ENCODE data around the gene PLA2G4F.

The PLA2G4F gene

DNA sequence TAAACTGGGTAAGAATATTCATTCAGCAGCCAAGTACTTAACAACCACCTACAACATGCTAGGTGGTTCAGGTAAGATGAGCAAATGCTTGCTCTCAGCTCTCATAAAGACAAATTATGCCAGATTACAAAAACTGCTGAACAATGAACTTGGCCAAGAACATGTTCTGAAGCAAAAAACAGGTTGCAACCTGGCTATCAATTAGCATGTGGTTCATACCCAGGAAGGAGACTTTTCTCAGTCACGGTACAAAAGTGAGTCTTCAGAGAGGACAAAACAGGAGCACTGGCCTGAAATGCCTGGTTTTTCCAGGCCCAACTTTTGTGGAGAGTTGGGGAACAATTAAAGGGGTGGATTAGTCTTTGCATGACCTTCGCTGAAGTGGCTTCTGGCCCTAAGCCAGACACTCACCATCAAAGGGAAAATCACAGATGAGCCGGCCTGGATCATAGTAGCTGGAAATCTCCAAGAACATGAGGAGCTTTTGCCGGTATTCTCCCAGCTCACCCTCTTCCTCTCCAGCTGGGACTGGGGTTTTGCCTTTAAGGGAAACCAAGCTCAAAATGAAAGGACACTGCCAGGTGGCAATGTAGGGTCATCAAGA, 7.6 kb upstream of the PLA2G4F start:
- DNase-seq, result no peak

DNA sequence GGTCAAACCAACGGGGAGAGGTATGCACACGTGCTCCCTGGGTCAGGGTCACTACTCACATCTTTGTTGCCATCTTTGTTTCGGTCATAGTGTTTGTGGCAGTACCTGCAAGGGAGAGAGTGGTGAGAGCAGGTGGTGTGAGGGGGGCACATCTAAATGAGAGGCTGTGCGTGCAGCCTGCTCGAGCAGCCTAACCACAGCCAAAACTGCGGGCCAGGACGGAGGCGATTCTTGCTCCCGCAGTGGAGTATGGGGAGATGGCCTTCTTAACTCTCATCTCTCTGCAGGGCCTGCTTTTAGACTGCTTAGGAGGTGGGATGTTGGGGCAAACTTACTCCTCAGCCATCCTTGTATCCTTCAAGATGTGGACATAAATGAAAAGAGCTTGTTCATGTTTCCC, 6.9 kb upstream of the PLA2G4F start:
- no peak for DNase-seq

- DNase-seq, result no peak
Observed at GRCh38 chr15:42160136-42160535, 3.7 kb upstream of the PLA2G4F start.

GRCh38 chr15:42159381-42160015, 3.1 kb upstream of the PLA2G4F start:
- no peak for DNase-seq

GRCh38 chr15:42158941-42159340, 2.5 kb upstream of the PLA2G4F start:
- no peak for DNase-seq

GRCh38 chr15:42157981-42158765, 1.7 kb upstream of the PLA2G4F start:
- no peak for DNase-seq

DNA sequence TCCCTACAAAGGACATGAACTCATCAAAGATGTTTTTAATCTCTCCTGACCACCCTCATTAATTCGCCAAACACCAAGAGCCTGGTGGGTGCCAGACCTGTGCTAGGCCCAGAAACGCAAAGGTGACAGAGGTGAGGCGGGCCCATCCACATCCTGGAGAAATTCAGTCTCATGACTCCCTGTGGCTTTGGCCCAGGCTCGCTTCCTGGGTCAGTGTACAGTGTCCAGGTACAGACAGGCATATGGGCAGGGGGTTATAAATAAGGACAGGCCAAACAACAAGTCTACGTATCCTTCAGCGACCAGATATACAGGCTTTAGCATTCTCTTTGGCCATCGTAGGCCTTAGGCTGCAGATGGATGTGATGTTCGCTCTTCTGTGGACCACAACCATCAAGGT, 945 bp upstream of the PLA2G4F start:
- DNase-seq, result no peak

DNA sequence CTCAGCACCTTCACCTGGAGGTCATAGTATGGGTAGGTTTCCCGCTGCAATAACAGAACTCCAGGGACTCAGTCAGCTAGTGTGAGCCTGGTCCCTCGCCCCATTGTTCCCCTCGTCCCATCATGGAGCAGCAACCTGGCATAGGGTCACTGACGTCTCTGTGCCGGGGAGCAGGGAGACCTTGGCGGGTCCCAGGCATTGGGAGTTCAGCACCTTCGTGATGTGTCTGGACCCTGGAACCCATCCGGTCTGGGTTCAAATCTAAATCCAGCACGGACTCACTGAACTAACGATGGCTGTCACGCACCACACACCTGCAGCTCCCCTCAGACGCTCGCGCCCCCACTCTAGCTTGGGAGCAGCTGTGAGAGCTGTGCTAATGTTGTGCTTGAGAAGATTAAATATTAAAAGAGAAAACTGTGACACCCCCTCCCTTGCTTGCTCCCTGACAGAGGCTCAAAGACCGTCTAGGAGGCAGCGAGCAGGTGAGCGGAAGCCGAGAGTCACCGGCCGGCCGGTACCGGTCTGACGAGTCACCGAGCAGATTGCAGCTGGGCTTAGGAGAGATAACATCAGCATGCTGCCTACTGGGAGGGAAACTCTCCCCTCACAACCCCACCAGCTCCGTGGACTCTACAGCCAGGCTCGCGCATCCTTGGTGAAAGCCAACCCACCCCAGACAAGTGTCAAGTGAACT, 742 bp downstream of the PLA2G4F start:
- peak; percentile 15 for DNase-seq

GRCh38 chr15:42154956-42155355, 1.5 kb downstream of the PLA2G4F start:
- DNase-seq, result no peak

DNA sequence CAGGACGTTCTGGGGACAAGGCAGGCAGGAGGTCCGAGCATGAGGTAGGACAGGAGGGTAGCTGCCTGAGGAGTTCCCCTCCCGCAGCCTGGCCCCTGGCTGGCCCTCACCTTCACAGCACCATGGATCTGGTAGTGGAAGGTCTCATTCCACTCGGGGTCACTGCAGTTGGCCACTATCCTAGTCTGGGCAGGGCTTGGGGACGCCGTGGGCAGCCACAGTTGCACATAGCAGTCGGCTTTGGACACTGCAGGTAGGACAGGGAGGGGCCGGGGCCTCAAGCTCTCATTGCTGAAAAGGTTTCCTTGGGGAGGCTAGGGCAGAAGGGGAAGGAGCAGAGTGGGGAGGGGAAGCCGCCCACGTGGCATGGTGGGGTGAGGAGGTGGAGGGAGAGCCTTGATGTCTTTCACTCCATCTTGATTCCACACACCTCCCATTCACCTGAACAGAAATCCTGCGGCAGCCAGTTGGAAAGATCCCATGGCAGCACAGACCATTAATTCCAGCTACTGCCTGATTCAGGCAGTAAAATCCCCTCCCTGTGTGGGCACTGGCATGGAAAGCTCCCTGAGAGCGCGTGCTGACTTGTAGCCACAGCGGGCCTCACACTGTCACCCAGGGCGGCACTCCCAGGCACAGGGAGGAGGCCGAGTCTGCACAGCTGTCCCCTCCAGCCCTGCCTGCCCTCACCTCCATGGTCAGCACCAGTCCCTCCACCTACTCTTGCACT, 2.1 kb downstream of the PLA2G4F start:
- DNase-seq, result no peak

- DNase-seq, result no peak
Observed at GRCh38 chr15:42153874-42154211, 2.6 kb downstream of the PLA2G4F start.

GRCh38 chr15:42152921-42153698, 3.3 kb downstream of the PLA2G4F start:
- DNase-seq, result no peak

DNA sequence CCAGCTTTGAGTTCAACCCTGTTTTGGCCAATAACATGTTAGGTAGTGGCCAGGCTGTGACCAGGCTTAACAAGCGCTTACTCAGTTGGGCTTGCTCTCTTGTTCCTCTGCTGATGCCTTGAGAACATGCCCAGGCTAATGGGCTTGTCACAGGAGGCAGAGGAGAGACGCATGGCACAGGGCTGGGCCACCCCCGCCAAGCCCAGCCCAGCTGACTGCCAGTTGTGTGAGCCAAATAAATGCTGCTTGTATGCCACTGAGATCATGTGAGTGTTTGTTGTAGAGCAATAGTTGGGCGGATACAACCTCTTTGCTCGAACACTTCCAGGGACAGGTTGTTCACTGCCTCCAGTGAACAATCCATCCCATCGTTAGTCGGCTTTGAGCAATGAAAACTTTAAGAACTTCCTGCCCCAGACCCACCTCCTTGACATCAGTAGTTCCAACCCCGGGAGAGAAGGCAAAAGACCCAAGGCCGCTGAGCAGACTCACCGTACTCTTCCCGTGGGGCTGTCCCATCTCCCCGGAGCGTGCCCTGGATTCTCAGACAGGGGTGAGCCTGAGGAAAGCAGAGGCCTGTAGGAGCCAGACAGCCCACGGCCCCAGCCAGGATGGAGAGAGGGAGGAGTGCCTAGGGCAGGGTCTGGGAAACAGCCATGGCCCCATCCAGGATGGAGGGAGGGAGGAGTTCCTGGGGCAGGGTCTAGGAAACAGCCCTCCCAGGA, 4.1 kb downstream of the PLA2G4F start:
- no peak for DNase-seq

DNA sequence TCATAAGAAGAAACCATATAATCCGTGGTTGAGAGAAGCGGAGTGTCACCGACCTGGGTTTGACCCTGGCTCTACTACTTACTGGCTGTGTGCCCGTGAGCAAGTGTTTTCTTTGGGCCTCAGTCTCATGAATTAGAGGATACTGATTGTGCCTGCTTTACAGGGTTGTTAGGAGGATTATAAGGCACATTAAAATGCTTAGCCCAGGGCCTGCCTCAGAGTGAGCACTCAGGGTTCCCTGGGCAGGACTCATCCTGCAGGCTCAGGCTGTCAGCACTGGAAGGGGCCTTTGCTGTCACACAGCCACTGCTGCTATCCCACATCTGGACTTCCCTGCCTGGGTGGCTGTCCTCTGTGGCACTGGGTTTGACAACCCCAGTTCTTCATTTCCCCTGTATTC, 4.7 kb downstream of the PLA2G4F start:
- no peak for DNase-seq

DNA sequence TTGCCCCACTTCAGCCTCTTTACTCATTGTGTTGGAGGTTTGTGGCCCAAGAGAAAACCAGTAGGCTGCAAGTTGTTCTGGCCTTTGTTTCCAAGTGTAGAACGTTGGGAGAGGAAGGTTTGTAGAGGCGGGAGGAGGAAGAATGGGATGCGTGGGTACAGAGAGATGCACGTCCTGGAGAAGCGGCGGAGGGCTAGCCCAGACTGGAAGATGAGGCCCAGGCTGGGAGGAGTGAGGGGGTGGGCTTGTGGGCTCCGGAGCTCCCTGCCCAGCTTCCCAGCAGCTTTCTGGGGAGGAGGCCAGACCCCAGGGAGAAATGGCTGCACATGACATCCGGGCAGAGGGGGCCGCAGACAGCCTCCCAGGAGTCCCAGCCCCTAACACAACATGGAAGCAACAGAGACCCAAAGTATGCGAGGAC, 5.3 kb downstream of the PLA2G4F start:
- no peak for DNase-seq

DNA sequence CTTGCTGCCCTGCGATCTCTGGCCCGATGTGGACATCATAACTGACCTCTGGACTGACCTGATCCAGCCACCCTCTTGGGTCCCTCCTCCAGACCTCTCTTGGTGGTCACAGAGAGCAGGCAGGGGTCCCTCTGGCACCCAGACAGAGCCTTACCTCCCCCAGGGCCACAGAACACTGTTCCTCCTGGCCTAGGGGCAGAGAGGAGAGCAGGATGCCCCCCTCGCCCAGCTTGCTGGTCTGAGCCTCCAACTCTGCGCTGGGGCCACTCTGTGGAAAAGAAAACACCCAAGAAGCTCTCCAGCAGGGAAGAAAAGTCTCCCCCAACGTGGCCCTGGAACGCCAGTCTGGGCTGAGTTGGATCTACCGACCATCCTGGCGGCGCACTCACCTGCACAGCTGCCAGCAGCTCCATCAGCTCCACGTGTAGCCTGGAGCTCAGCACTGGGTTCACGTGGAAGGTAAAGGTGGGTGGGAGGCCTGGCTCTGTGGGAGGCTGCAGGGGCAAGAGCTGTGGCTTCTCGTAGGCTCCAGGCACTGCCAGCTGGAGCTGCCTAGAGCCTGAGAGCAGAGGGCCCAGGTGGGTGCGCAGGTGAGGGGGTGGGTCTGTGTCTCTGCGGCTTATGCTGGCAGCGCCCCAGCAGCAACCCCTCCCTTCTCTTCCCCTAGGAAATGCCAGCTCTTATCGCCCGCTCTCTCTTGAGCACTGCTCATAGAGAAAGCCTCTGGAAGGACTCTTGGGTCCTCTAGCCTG, 6.0 kb downstream of the PLA2G4F start:
- DNase-seq, result no peak

DNA sequence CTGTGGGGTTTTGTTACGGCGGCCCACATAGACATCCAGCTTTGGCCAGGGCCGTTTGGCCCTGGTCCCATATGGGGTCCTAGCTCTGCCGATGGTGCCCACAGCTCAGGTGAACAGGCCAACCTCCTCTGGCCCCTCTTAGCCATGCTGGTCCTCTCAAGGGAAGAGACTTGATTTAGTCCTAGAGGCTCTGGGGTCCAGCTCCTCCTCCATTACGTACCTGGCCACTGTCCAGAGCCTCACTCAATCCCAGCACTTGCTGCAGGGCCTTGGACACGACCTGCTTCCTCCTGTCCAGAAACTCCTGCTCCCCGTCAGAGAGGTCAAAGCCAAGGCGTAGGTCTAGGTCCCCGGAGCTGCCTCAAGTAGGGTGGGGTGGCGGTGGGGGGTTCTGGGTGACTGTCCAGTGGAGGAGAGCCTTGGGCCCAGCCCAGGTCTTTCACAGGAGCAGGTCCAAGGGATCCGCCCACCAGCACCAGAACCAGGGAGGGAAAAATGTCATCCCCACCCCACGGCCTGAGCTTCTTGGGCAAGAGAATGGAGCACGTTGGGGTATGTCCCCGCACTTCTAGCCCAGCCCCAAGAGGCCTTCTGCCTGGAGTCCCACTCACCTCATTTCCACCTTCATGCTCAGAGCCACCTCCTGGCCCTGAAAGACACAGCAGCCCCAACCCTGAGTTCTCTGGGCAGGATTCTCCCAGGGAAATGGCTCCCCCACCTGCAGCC, 6.8 kb downstream of the PLA2G4F start:
- DNase-seq, result no peak

DNA sequence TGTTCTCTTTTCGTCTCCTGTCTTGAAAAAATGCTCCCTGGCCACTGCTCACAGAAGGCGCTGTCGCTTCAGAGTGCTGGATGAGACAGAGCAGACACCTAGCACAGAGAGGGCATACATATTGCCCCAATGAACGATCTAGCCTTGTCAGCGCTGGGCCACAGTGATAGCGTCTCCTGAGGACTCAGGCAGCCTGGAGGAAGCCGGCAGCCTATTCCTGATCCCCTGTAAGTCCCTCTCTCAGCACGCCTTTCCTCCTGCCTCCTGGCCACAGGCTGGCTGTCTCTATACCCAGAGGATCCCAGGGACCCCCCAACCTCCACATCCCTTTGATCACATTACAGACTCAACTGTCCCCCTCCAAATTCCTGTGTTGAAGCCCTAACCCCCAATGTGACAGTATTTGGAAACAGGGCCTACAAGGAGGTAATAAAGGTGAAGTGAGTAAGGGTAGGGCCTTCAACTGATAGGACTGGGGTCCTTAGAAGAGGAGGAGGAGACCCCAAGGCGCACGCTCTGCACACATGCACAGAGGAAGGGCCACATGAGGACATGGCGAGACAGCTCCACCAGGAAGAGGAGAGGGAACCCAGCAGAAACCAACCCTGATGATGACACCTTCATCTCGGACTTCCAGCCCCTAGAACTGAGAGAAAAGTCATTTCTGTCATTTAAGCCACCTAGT, 7.5 kb downstream of the PLA2G4F start:
- DNase-seq, result no peak

GRCh38 chr15:42147431-42147735, 9.1 kb downstream of the PLA2G4F start:
- DNase-seq, result no peak
